Neuron (in vitro differentiated cells): ENCODE data around the gene C1orf198.
"Not testable (repeated sequence)": the region's sequence is repeated elsewhere in the genome, so short reads cannot be mapped to it uniquely, and the experiment has no call there.

Experiments
- H2AFZ ChIP-seq: one replicate; pipeline ENCODE4 v1.6.1; 2013; ENCODE audit warnings: low read depth, mild to moderate bottlenecking, inconsistent platforms, low read length, moderate library complexity
- H3K27me3 ChIP-seq: one replicate; pipeline ENCODE4 v1.6.1; 2013; ENCODE audit warnings: low read length; ENCODE audit not compliant: insufficient read depth
- H3K36me3 ChIP-seq: one replicate; pipeline ENCODE4 v1.6.1; 2013; ENCODE audit warnings: low read length; ENCODE audit not compliant: insufficient read depth
- H3K4me1 ChIP-seq: one replicate; pipeline ENCODE4 v1.6.1; 2013; ENCODE audit warnings: low read length; ENCODE audit not compliant: insufficient read depth
- H3K4me3 ChIP-seq: 2 replicates; pipeline ENCODE4 v1.5.1; 2013; ENCODE audit warnings: mild to moderate bottlenecking, low read length, moderate library complexity
- H3K9me3 ChIP-seq: one replicate; pipeline ENCODE4 v1.6.1; 2013; ENCODE audit warnings: low read length

The C1orf198 gene

DNA sequence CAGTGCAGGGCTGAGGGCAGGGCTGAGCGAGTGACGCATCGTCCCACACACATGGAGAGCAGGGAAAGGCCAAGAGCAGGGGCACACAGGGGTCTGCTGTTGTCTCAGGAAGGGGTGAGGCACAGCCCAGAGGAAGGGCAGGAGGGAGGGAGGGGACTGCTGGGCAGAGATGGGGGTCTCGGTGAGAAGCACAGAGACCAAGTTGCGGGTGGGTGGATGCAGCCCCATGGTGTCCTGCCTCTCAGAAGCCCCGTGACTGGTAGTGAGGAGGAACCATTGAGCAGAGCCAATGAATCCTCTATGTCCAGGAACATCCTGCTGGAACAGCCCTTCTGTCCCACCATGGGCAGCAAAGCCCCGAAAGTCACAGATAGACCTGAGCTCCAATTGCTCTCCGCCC lies 17.8 kb downstream of the C1orf198 start:
- peaks cover 55% of the 10 kb centered on the region for H3K36me3 ChIP-seq
- no peak overlapping the region for H3K4me3 ChIP-seq
- peaks cover 7% of the 10 kb centered on the region for H3K4me1 ChIP-seq
- H3K9me3 ChIP-seq, result peaks cover 13% of the 10 kb centered on the region
- no peaks in the 10 kb centered on the region for H3K27me3 ChIP-seq
- no peak overlapping the region for H2AFZ ChIP-seq

DNA sequence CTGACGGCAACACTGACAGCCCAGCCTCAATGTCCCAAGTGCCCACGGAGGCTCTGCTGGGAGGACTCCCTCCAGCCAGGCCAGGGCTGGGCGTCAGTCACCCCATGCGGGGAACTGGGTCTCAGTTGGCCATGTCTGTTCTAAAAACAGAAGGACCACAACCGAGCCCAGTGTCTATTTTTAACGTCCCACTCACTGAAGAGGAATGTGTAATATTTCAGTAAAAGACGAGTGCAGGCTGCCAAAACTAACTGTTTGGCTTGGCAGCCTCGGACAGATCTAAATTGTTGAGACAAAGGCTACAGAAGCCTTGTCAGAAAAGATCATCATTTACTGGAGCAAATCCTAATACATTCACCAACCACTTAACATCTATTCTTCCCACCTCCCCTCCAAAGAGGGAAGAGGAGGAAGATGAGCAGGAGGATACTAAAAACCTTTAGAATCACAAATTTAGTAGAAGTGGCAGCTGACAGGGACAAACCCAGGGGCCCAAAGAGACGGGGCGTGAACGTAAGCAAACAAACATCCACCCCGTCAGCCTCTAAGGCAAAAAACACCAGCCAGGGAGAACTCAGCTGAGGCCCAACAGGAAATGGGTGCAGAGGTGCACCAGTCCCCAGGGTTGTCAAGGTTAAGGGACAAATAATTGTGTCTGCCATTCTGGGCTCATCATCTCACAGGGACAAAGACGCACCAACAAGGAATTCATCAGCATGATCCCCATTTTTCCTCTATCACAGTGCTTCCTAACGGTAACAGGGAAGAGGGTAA lies 18.7 kb downstream of the C1orf198 start:
- peaks cover 9% of the 10 kb centered on the region for H3K9me3 ChIP-seq
- H3K27me3 ChIP-seq, result no peaks in the 10 kb centered on the region
- H2AFZ ChIP-seq, result no peak overlapping the region
- no peak overlapping the region for H3K4me3 ChIP-seq
- peaks cover 7% of the 10 kb centered on the region for H3K4me1 ChIP-seq
- peaks cover 49% of the 10 kb centered on the region for H3K36me3 ChIP-seq

DNA sequence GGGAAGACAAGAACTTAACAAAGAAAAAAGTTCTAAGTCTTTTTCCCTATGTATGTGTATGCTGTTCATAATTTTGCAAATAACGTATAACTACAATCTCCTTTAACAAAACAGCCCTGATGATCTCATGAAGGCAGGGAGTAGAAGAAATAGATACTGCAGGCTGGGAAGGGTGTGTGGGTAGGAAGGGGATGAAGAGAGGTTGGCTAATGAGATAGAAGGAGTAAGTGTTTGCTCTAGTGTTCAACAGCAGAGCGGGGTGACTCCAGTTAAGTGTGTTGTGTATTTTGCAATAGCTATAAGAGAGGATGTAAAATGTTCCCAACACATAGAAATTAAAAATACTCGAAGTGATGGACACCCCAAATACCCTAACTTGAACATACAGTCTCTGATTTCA lies 20.1 kb downstream of the C1orf198 start:
- peaks cover 18% of the 10 kb centered on the region for H3K9me3 ChIP-seq
- H3K27me3 ChIP-seq, result no peaks in the 10 kb centered on the region
- H2AFZ ChIP-seq, result no peak overlapping the region
- H3K36me3 ChIP-seq, result peaks cover 49% of the 10 kb centered on the region
- no peak overlapping the region for H3K4me3 ChIP-seq
- H3K4me1 ChIP-seq, result peaks cover 7% of the 10 kb centered on the region

DNA sequence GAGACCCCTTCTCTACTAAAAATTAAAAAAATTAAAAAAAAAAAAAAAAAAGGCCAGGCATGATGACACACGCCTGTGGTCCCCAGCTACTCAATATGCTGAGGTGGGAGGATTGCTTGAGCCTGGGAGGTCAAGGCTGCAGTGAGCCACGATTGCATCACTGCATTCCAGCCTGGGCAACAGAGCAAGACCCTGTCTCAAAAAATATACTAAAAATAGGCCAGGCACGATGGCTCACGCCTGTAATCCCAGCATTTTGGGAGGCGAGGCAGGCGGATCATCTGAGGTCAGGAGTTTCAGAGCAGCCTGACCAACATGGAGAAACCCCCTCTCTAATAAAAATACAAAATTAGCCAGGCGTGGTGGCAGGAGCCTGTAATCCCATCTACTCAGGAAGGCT lies 23.1 kb downstream of the C1orf198 start:
- peaks cover 53% of the 10 kb centered on the region for H3K36me3 ChIP-seq
- not testable (repeated sequence) for H2AFZ ChIP-seq, H3K4me3 ChIP-seq, H3K27me3 ChIP-seq, H3K4me1 ChIP-seq
- peaks cover 21% of the 10 kb centered on the region for H3K9me3 ChIP-seq

DNA sequence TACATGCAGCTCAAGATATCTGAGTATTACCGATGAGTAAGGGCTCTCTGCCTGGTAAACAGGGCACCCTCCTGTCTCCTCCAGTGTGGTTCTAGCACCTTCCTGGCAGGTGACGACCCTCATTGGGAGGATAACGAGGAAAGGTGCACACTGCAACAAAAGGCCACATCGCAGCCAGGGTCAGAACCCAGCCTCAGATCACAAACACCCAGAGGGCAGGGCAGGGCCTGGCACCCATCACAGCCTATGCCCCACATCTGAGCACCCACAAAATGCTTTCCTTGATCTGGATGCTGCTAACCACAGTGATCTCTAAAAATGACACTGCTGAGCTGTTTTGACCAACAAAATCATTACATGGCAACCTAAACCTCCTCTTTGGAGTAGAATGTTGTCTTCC lies 23.8 kb downstream of the C1orf198 start:
- Histone ChIP-seq H3K36me3 (peaks cover 60% of the 10 kb centered on the region), H3K4me3 (no peak overlapping the region), H3K9me3 (peaks cover 21% of the 10 kb centered on the region), H3K27me3 (no peaks in the 10 kb centered on the region), H2AFZ (no peak overlapping the region), H3K4me1 (no peaks in the 10 kb centered on the region)

DNA sequence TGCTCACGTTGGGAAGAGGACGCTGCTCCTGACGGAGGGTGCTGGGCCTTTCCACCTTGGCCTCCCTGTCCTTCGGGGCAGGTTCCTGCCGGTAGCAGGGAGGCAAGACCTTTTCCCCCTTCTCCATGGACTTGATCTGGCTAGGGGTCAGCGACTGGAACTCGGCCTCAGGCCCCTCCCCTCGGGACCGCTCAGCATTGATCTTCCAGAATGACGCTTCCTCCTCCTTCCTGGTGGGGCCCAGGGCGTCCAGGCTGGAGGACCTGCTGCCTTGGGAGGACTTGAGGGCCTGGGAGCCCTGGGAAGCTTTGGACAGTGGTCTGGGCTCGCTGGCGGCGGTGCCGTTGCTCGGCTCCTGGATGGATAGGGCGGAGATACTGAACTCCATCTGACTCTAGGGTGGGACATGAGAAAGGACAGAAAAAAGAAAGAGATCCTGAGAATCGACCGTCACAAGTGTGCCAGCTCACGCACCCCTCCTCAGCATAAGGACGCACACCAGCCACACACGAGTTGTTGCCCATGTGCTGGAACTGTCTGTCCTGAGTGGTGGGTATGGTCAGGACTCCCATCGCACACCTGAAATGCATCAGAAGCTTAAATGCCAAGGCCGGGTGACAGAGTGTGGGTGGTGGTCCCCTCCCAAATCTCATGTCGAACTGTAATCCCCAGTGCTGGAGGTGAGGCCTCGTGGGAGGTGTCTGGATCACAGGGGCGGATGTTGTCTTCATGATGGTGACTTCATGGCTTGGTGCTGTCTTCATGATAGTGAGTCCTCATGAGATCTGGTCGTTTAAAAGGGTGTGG lies 24.6 kb downstream of the C1orf198 start:
- Histone ChIP-seq H2AFZ (no peak overlapping the region), H3K4me1 (no peaks in the 10 kb centered on the region), H3K9me3 (peaks cover 23% of the 10 kb centered on the region), H3K36me3 (peaks cover 68% of the 10 kb centered on the region), H3K27me3 (no peaks in the 10 kb centered on the region), H3K4me3 (no peak overlapping the region)

DNA sequence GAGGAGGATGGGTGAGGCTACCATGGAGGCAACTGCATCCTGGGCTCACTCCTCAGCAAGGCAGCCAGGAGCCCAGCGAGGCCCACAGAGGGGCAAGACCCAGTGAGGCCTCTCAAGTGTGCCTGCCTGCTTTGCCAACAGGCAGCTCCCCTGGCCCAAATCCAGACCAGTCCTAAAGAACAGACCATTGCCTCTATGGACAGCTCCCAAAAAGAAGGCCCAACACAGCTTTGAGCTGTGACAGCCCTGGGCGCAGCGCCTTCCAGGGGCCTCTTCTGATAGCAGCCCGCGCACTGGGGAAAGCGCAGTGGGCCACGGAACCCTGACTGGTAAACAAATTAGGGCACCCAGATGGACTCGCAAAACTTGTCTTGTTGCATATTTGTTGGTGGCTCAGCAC lies 25.5 kb downstream of the C1orf198 start:
- Histone ChIP-seq H3K36me3 (peaks cover 75% of the 10 kb centered on the region), H3K4me1 (no peaks in the 10 kb centered on the region), H3K4me3 (no peak overlapping the region), H3K27me3 (no peaks in the 10 kb centered on the region), H2AFZ (no peak overlapping the region), H3K9me3 (peaks cover 26% of the 10 kb centered on the region)

DNA sequence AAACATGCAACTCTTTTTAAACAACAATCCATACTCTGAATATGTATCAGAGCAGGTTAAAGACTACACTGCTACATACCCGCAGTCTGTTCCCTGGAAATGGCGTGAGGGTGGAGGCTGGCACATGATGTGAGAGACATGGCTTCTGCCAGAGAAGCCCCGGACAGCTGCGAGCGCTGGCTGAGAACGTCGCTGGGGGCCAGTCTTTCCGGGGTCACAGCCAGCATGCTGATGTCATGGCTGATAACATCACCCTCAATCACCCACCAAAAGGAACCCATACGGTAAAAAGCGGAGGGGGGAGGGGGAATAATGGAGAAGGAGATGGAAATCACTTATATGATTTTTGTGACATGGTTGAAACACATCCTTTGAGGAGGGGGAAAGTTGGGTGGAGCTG lies 29.1 kb downstream of the C1orf198 start:
- H3K36me3 ChIP-seq, result peaks cover 66% of the 10 kb centered on the region
- no peaks in the 10 kb centered on the region for H3K27me3 ChIP-seq
- H3K4me1 ChIP-seq, result peaks cover 6% of the 10 kb centered on the region
- no peak overlapping the region for H2AFZ ChIP-seq
- H3K4me3 ChIP-seq, result no peak overlapping the region
- H3K9me3 ChIP-seq, result peaks cover 21% of the 10 kb centered on the region

DNA sequence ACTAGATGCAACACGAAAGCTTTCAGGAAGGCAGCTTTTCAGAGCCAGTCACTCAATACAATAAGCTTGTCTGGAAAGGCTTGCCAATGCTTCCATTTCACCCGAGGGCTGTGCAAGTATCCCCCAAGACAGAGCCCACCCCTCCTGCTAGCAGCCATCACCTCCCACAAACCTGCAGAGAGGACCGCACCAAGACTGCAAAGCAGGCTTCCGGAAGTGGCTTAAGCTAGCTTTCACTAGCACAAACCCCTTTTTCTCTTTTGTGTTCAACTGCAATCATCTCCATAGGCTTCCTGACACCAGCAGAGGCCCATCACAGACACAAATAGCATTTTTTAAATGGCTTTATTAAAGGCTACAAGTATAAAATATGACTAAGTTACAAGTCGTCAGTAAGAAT lies 31.5 kb downstream of the C1orf198 start:
- Histone ChIP-seq H3K9me3 (peaks cover 4% of the 10 kb centered on the region), H2AFZ (no peak overlapping the region), H3K27me3 (no peaks in the 10 kb centered on the region), H3K4me3 (no peak overlapping the region), H3K4me1 (peaks cover 6% of the 10 kb centered on the region), H3K36me3 (peaks cover 43% of the 10 kb centered on the region)

DNA sequence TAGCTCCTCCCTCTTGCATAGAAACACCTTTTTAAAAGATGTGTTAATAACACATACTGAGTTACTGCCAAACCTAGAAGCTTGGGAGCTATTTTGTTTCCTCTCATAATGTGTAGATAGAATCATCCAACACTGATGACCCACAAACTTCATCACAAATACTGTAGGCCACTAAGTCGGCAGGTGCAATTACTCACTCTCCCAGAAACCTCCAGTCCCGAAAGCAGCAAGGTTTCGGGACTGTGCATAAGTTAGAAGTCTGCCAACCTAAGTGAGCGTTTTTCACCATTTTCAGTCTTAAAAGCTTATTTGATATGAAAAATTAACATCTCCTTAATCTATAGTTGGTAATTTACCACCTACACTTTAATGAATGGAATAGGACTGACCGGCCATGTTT lies 32.0 kb downstream of the C1orf198 start:
- no peaks in the 10 kb centered on the region for H3K27me3 ChIP-seq
- peaks cover 6% of the 10 kb centered on the region for H3K4me1 ChIP-seq
- no peak overlapping the region for H3K4me3 ChIP-seq
- H3K9me3 ChIP-seq, result peaks cover 4% of the 10 kb centered on the region
- H2AFZ ChIP-seq, result no peak overlapping the region
- peaks cover 38% of the 10 kb centered on the region for H3K36me3 ChIP-seq

DNA sequence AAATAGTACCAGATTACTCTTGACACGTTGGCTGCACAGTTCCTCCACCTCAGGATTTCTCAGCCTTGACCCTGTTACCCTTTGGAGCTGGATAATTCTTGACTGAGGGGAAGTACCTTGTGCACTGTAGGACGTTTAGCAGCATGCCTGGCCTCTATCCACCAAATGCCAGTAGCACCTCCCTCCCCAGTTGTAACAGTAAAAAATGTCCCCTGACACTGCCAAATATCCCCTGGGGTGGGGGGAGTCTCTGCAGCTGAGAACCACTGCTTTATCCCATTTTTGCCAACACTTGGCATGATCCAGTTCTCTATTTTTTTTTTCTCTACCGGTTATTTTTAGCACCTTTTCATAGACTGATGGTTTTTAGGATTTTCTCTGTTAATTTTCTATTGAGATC lies 34.0 kb downstream of the C1orf198 start:
- Histone ChIP-seq H3K4me1 (peaks cover 6% of the 10 kb centered on the region), H3K36me3 (peaks cover 18% of the 10 kb centered on the region), H3K4me3 (no peak overlapping the region), H2AFZ (no peak overlapping the region), H3K27me3 (no peaks in the 10 kb centered on the region), H3K9me3 (peaks cover 4% of the 10 kb centered on the region)

DNA sequence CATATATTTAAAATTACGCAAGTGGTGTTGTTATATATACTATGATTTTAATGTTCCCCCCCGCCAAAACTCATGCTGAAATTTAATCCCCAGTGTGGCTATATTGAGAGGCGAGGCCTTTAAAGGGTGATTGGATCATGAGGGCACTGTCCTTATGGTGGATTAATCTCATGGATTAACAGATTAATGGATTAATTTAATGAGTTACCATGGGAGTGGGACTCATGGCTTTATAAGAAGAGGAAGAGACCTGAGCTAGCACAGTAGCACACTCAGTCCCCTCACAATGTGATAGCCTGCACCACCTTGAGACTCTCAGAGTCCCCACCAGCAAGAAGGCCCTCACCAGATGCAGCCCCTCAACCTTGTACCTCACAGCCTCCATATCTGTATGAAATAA lies 34.8 kb downstream of the C1orf198 start:
- Histone ChIP-seq H3K9me3 (peaks cover 1% of the 10 kb centered on the region), H3K4me1 (peaks cover 8% of the 10 kb centered on the region), H3K27me3 (no peaks in the 10 kb centered on the region), H3K4me3 (no peak overlapping the region), H2AFZ (no peak overlapping the region), H3K36me3 (peaks cover 10% of the 10 kb centered on the region)

DNA sequence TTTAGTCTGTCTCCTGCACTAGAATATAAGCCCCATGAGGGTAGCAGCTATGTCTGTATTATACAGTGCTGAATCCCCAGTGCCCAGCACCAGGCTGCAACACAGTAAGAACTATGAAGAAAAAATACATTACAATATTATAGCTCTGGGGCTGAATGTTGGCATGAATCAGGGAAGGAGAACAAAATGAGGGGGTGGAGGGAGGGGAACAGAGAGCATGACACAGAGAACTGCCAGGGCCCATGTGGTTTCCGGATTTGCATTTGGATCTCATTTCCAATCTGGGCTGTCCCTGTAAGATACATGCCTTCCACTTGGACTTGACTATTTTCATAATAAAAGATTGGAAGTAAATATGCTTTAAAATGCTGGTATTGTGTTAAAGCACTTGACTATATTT lies 35.8 kb downstream of the C1orf198 start:
- no peak overlapping the region for H3K4me3 ChIP-seq
- no peaks in the 10 kb centered on the region for H3K27me3 ChIP-seq

More for the DNA sequence above, 35.8 kb downstream of the C1orf198 start:
- peaks cover 18% of the 10 kb centered on the region for H3K4me1 ChIP-seq
- H2AFZ ChIP-seq, result no peak overlapping the region
- peaks cover 2% of the 10 kb centered on the region for H3K36me3 ChIP-seq
- no peaks in the 10 kb centered on the region for H3K9me3 ChIP-seq
